H9 (cell line): Measurements from ENCODE around the gene STX8. TPM values are rescaled to one million over a fixed set of nuclear protein-coding genes. Genes with fewer than 3 reads are reported as not detected.

Source experiments
- DNase-seq: peaks from one replicate; pipeline ENCODE4 v3.0.0-alpha.2; 2017
- H2AFZ ChIP-seq: one replicate; pipeline ENCODE4 v1.6.1; 2013; ENCODE audit warnings: mild to moderate bottlenecking, low read length, control low read depth, moderate library complexity
- H2AK5ac ChIP-seq: 2 replicates; pipeline ENCODE4 v1.6.1; 2013; ENCODE audit warnings: low read length, control low read depth, mixed read lengths; ENCODE audit not compliant: insufficient read length
- H2BK120ac ChIP-seq: one replicate; pipeline ENCODE4 v1.6.1; 2013; ENCODE audit warnings: low read depth, mild to moderate bottlenecking, low read length, control low read depth, inconsistent platforms; ENCODE audit not compliant: poor library complexity, severe bottlenecking
- H2BK12ac ChIP-seq: 2 replicates; pipeline ENCODE4 v1.6.1; 2013; ENCODE audit warnings: low read length, control low read depth, mixed read lengths, low read depth; ENCODE audit not compliant: insufficient read length
- H2BK15ac ChIP-seq: 2 replicates; pipeline ENCODE4 v1.6.1; 2013; ENCODE audit warnings: low read depth, low read length, control low read depth
- H2BK20ac ChIP-seq: one replicate; pipeline ENCODE4 v1.6.1; 2013; ENCODE audit warnings: low read depth, mild to moderate bottlenecking, low read length, control low read depth, inconsistent platforms; ENCODE audit not compliant: poor library complexity, severe bottlenecking
- H2BK5ac ChIP-seq: 2 replicates; pipeline ENCODE4 v1.6.1; 2013; ENCODE audit warnings: low read length, control low read depth, mixed read lengths; ENCODE audit not compliant: insufficient read length
- H3K14ac ChIP-seq: 2 replicates; pipeline ENCODE4 v1.6.1; 2013; ENCODE audit warnings: low read length, control low read depth; ENCODE audit not compliant: insufficient read depth
- H3K18ac ChIP-seq: 2 replicates; pipeline ENCODE4 v1.6.1; 2013; ENCODE audit warnings: low read depth, mild to moderate bottlenecking, mixed read lengths, low read length, control low read depth; ENCODE audit not compliant: insufficient read length
- H3K23ac ChIP-seq: 2 replicates; pipeline ENCODE4 v1.6.1; 2013; ENCODE audit warnings: low read length, control low read depth, mixed read lengths, low read depth; ENCODE audit not compliant: insufficient read length
- H3K23me2 ChIP-seq: 2 replicates; pipeline ENCODE4 v1.6.1; 2013; ENCODE audit warnings: low read depth, mild to moderate bottlenecking, mixed read lengths, low read length, control low read depth; ENCODE audit not compliant: insufficient read length, poor library complexity, severe bottlenecking
- H3K27ac ChIP-seq: 2 replicates; pipeline ENCODE4 v1.5.1; 2013; ENCODE audit warnings: low read length, control low read depth, mixed read lengths, low read depth; ENCODE audit not compliant: insufficient read length
- H3K27me3 ChIP-seq: 2 replicates; pipeline ENCODE4 v1.6.1; 2013; ENCODE audit warnings: low read length, control low read depth, inconsistent platforms; ENCODE audit not compliant: insufficient read depth
- H3K4ac ChIP-seq: 2 replicates; pipeline ENCODE4 v1.6.1; 2013; ENCODE audit warnings: low read depth, mild to moderate bottlenecking, control low read depth, inconsistent platforms, low read length, moderate library complexity
- H3K4me1 ChIP-seq: 2 replicates; pipeline ENCODE4 v1.6.1; 2013; ENCODE audit warnings: low read length, control low read depth, inconsistent platforms; ENCODE audit not compliant: insufficient read depth
- H3K4me2 ChIP-seq: 2 replicates; pipeline ENCODE4 v1.6.1; 2013; ENCODE audit warnings: low read length, control low read depth, mixed read lengths; ENCODE audit not compliant: insufficient read length, insufficient read depth
- H3K56ac ChIP-seq: 2 replicates; pipeline ENCODE4 v1.6.1; 2013; ENCODE audit warnings: low read depth, mild to moderate bottlenecking, mixed read lengths, low read length, control low read depth; ENCODE audit not compliant: insufficient read length
- H3K79me1 ChIP-seq: 2 replicates; pipeline ENCODE4 v1.6.1; 2013; ENCODE audit warnings: low read depth, mild to moderate bottlenecking, moderate library complexity, low read length, control low read depth, inconsistent platforms; ENCODE audit not compliant: insufficient read depth, poor library complexity, severe bottlenecking
- H3K79me2 ChIP-seq: 2 replicates; pipeline ENCODE4 v1.6.1; 2013; ENCODE audit warnings: low read length, control low read depth, inconsistent platforms; ENCODE audit not compliant: insufficient read depth
- H3K9ac ChIP-seq: 2 replicates; pipeline ENCODE4 v1.6.1; 2013; ENCODE audit warnings: low read length, control low read depth, mixed read lengths; ENCODE audit not compliant: insufficient read length; ENCODE audit errors: extremely low read depth
- H3K9me3 ChIP-seq: one replicate; pipeline ENCODE4 v1.6.1; 2013; ENCODE audit warnings: low read depth, low read length, inconsistent platforms; ENCODE audit not compliant: control insufficient read depth
- H3T11ph ChIP-seq: one replicate; pipeline ENCODE4 v1.6.1; 2013; ENCODE audit warnings: mild to moderate bottlenecking, low read length, control low read depth, inconsistent platforms
- H4K20me1 ChIP-seq: one replicate; pipeline ENCODE4 v1.6.1; 2013; ENCODE audit not compliant: control insufficient read depth, insufficient read length, insufficient read depth
- H4K5ac ChIP-seq: 2 replicates; pipeline ENCODE4 v1.6.1; 2013; ENCODE audit warnings: low read depth, mild to moderate bottlenecking, mixed read lengths, low read length, control low read depth; ENCODE audit not compliant: insufficient read length
- H4K8ac ChIP-seq: replicated peaks from 2 replicates; pipeline ENCODE4 v1.6.1; 2013; ENCODE audit warnings: low read length, control low read depth, mixed read lengths, low read depth; ENCODE audit not compliant: insufficient read length
- H4K91ac ChIP-seq: 2 replicates; pipeline ENCODE4 v1.6.1; 2013; ENCODE audit warnings: low read depth, mild to moderate bottlenecking, moderate library complexity, mixed read lengths, low read length, control low read depth; ENCODE audit not compliant: insufficient read length
- H3K27ac Mint-ChIP-seq, 3 experiments: 2 replicates in 2 of 3; 3 replicates in 1 of 3; pipeline ENCODE4 v1.8.0; 2020 to 2021; ENCODE audit warnings: mixed read lengths in 3 of 3, mild to moderate bottlenecking in 1 of 3, moderate library complexity in 1 of 3
- H3K27me3 Mint-ChIP-seq: 2 replicates; pipeline ENCODE4 v1.8.0; 2021; ENCODE audit warnings: low read depth, mild to moderate bottlenecking, moderate library complexity, mixed read lengths
- H3K36me3 Mint-ChIP-seq, 3 experiments: 2 replicates in 2 of 3; 3 replicates in 1 of 3; pipeline ENCODE4 v1.8.0; 2020 to 2021; ENCODE audit warnings: low read depth in 3 of 3, mixed read lengths in 3 of 3; ENCODE audit not compliant: insufficient read depth in 1 of 3
- H3K4me1 Mint-ChIP-seq, 2 experiments: 2 replicates each; pipeline ENCODE4 v1.8.0; 2020; ENCODE audit warnings: mixed read lengths in 2 of 2
- H3K4me3 Mint-ChIP-seq, 2 experiments: 2 replicates in 1 of 2; 3 replicates in 1 of 2; pipeline ENCODE4 v1.8.0; 2020 to 2021; ENCODE audit warnings: mild to moderate bottlenecking in 2 of 2, mixed read lengths in 2 of 2, moderate library complexity in 1 of 2
- H3K9me3 Mint-ChIP-seq, 2 experiments: 2 replicates in 1 of 2; 3 replicates in 1 of 2; pipeline ENCODE4 v1.8.0; 2020; ENCODE audit warnings: mild to moderate bottlenecking in 2 of 2, mixed read lengths in 2 of 2, moderate library complexity in 1 of 2
- WGBS: extraction: QIAGEN DNeasy Blood & Tissue Kit; methylation state at CpG from one replicate; pipeline ENCODE4 v1.1.7; 2013; ENCODE audit warnings: missing lambda C conversion rate, low lambda C conversion rate, mixed read lengths; ENCODE audit not compliant: insufficient read length; ENCODE audit errors: extremely low coverage; 5-methylcytosine and 5-hydroxymethylcytosine counted together
- total RNA-seq: library from RNA; stranded (reverse); gene quantifications from 2 replicates; pipeline ENCODE4 v1.2.1, GENCODE V29; 2021
- TF ChIP-seq, protein P1 (sequence below): fragments of 200-600 bp; sonication (generic); conservative IDR thresholded peaks from 3 replicates; pipeline ENCODE4 v1.8.0; 2021; ENCODE audit warnings: antibody characterized with exemption, mild to moderate bottlenecking

STX8 gene
- total RNA-seq, 1 experiment from 2014 or later, result 55.1 TPM

DNA sequence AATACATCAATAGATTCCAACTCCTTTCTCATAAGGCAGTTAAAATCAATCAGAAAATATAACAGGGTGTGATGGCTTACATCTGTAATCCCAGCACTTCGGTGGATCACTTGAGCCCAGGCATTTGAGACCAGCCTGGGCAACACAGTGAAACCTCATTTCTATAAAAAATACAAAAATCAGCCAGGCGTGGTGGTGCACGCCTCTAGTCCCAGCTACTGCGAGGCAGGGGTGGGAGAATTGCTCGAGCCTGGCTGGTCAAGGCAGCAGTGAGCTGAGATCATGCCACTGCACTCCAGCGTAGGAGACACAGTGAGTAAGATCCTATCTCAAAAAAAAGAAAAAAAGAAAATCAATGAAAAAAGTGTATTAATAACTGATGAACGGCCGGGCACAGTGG is 295.7 kb downstream of the STX8 start:
- no peaks in the 10 kb centered on the region for H4K20me1 ChIP-seq
- H3K4me3 Mint-ChIP-seq, result no peak overlapping the region
- H3K4me2 ChIP-seq, result no peak overlapping the region
- no peaks in the 10 kb centered on the region for H3K9me3 ChIP-seq
- H4K8ac ChIP-seq, result no peak overlapping the region
- H2BK5ac ChIP-seq, result no peak overlapping the region
- no peak overlapping the region for H3K14ac ChIP-seq
- H2AK5ac ChIP-seq, result no peak overlapping the region
- H3K18ac ChIP-seq, result no peak overlapping the region
- no peaks in the 10 kb centered on the region for H3K79me2 ChIP-seq
- no peak overlapping the region for H2BK12ac ChIP-seq
- no peak overlapping the region for H3K56ac ChIP-seq
- H3K36me3 Mint-ChIP-seq, result no peaks in the 10 kb centered on the region
- TF ChIP-seq, protein P1, sequence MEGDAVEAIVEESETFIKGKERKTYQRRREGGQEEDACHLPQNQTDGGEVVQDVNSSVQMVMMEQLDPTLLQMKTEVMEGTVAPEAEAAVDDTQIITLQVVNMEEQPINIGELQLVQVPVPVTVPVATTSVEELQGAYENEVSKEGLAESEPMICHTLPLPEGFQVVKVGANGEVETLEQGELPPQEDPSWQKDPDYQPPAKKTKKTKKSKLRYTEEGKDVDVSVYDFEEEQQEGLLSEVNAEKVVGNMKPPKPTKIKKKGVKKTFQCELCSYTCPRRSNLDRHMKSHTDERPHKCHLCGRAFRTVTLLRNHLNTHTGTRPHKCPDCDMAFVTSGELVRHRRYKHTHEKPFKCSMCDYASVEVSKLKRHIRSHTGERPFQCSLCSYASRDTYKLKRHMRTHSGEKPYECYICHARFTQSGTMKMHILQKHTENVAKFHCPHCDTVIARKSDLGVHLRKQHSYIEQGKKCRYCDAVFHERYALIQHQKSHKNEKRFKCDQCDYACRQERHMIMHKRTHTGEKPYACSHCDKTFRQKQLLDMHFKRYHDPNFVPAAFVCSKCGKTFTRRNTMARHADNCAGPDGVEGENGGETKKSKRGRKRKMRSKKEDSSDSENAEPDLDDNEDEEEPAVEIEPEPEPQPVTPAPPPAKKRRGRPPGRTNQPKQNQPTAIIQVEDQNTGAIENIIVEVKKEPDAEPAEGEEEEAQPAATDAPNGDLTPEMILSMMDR, result no peak
- no peaks in the 10 kb centered on the region for H3K27me3 Mint-ChIP-seq
- no peak overlapping the region for H2BK15ac ChIP-seq
- no CpG with 5 or more reads among the region's 8 CpGs for WGBS
- H3K27ac ChIP-seq, result no peak overlapping the region
- H4K91ac ChIP-seq, result no peak overlapping the region
- H3K23ac ChIP-seq, result no peak overlapping the region
- no peak for DNase-seq
- H3K23me2 ChIP-seq, result no peaks in the 10 kb centered on the region
- H4K5ac ChIP-seq, result no peak overlapping the region
- H3K4me1 ChIP-seq, result peaks cover under 1% of the 10 kb centered on the region; the same call in 1 of the 2 replicates
- H3K4ac ChIP-seq, result no peak overlapping the region
- no peak overlapping the region for H2AFZ ChIP-seq
- no peak overlapping the region for H2BK20ac ChIP-seq
- no peaks in the 10 kb centered on the region for H3K27me3 ChIP-seq
- H2BK120ac ChIP-seq, result no peak overlapping the region
- H3K79me1 ChIP-seq, result no peaks in the 10 kb centered on the region
- no peak overlapping the region for H3K27ac Mint-ChIP-seq
- H3T11ph ChIP-seq, result no peak overlapping the region
- no peak overlapping the region for H3K9ac ChIP-seq
- no peaks in the 10 kb centered on the region for H3K9me3 Mint-ChIP-seq
- peaks cover 21 to 23% of the 10 kb centered on the region in 2 experiments for H3K4me1 Mint-ChIP-seq
